HG03095 (cell line): ENCODE measurements around the gene SSUH2.

Experiments
- ATAC-seq: cut with Tn5 transposase; IDR thresholded peaks from one replicate; pipeline ENCODE4 v1.9.1; 2021; ENCODE audit warnings: moderate library complexity; ENCODE audit not compliant: unreplicated experiment

SSUH2 gene

DNA sequence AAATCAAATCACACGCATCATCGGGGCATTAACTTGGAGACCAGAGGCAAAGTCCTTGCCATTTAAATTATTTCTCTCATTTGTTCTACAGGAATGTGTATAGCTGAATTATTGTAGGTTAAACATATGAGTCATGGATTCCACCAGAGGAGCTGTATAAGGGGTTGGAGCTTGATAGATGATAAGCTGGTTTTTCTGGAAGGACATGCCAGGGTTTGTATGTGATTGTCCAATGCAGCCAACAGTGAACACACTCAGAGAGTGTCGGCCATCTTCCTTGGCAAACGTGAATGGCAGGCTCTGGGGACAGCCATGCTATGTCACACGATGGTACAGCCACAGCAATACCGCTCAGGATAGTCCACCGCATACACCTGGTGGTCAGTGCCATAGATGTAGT is 25.1 kb downstream of the SSUH2 start:
- ATAC-seq: no peak

- no peak for ATAC-seq
Observed at GRCh38 chr3:8618950-8619349, 25.6 kb downstream of the SSUH2 start.

DNA sequence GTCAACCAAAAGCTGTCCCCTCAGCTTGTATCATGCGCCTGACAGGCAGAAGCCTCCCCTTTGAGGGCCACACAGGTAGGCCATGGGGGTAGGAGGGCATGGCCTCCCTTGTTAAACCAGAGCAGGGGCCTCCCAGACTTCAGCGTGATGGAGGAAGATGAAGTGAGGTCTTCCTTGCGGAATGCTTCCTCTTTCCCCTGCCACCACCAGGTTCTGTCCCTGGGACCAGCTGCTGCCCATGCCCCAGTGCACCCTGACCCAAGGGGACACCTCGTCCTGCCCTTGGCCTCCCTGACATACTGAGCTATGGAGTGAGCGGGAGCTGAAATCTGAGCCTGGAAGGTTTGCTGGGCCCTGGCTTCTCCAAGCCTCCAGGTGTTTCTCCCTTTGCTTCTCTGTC is 26.7 kb downstream of the SSUH2 start:
- ATAC-seq: no peak

DNA sequence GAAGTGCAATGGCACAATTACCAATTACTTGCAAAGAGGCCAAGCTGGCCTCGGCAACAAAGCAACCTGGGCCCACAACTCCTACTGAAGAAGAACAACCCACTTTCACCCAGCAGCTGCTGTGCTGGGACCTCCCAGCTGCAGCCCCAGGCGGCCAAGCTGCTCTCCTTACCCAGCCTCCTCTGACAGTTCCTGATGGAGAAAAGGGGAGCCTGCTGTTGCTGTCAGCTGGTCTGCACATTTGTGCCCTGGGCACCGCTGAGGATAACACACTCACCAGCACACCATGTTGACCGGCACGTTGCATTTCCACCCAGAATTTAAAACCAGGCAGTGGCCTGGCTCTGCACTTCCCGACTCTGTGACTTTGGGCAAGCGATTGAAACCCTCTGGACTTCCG is 33.6 kb downstream of the SSUH2 start:
- no peak for ATAC-seq

DNA sequence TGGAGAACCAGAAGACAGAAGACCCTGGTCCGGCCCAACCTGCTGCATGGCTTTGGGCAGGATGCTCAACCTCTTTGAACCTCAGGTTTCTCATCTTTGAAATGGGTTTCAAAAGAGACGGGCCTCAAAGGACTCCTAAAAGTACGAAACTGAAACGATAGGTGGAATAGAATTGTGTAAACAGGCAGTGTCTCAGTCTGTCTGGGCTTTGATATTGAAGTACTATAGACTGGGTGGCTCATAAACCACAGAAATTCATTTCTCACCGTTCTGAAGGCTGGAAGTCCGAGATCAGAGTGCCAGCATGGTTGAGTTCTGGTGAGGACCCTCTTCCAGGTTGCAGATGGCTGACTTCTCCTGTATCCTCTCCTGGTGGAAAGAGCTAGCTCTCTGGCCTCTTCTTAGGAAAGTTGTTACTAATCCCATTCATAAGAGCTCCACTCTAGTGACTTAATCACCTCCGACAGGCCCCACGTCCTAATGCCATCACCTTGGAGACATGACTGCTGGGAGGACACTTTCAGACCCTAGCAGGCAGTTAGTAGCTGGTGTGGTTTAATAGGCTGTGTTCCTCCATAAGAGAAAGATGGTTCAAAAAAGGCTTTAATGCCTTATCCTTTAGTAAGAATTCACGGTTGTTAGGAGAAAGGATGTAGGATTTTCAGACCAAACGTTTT is 35.7 kb downstream of the SSUH2 start:
- ATAC-seq: no peak

- ATAC-seq: no peak
Observed at GRCh38 chr3:8608041-8608790, 36.4 kb downstream of the SSUH2 start.

DNA sequence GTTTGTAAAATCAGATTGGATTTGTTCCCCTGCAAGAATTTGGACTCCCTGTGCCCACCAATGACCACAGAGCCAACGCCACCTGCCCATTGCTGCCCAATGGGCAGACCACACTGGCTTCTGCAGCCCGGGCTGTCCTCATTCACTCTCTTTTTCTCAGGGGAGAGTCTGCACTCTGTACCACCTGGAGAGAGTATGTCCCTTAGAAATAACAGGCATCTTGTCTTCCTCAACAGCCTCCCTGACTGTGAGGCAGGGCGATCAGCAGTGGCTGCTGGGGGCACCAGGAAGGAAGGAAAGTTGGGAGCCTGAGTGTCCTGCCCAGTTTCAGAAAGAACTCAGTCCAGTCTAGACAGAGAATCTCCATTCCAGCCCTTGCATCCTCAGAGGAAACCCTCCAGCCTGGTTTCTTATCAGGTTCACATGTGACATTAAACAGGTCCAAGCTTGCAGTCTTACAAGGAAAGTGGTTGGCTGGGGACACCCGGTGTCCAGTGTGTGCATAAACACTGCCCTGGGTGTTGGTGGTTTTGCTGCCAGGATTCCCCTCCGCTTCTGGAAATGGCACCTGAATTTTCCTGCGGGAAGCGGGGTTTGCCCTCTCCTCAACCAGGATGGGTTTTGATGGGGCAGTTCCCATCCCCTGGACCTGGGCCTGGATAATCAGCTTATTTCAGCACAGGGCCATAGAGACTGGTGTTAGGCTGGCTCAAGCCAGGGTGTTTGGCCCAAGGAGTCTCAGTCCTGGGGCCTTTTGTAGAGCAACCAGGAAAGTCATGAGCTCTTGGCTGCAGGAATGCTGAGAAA is 37.2 kb downstream of the SSUH2 start:
- no peak for ATAC-seq

- no peak for ATAC-seq
Observed at GRCh38 chr3:8606701-8607231, 37.8 kb downstream of the SSUH2 start.

DNA sequence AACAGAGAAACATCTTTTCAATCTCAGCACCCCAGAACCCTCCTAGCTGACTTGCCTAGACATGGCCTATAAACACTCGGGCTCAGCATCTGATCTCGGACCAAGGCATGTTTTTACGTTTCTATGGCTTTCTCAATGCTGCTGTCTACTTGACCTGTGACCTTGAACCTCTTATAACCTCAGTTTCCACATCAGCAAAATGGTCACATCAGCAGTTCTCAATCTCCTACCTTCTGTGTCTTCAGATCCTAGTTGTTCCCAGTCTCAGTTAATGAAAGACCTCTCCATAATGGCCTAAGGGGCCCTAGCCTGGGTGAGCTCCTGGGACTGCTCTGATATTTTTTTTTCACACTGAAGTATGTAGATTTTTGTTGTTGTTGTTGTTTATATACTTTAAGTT is 39.6 kb downstream of the SSUH2 start:
- no peak for ATAC-seq

DNA sequence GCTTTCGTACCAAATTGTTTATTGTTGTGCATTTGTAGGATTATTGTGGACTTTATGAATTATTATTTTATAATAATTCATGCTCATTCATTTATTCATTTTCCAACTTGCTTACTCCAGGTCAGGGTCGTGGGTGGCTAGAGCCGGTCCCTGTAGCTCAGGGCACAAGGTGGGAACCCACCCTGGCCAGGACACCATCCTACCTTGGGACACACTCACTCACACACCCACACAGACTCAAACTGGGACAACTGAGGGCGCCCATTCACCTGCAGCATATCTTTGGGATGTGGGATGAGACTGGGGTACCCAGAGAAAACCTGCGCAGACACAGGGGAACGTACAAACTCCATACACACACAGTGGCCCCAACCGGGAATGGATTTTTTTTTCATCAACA is 40.6 kb downstream of the SSUH2 start:
- ATAC-seq: no peak

DNA sequence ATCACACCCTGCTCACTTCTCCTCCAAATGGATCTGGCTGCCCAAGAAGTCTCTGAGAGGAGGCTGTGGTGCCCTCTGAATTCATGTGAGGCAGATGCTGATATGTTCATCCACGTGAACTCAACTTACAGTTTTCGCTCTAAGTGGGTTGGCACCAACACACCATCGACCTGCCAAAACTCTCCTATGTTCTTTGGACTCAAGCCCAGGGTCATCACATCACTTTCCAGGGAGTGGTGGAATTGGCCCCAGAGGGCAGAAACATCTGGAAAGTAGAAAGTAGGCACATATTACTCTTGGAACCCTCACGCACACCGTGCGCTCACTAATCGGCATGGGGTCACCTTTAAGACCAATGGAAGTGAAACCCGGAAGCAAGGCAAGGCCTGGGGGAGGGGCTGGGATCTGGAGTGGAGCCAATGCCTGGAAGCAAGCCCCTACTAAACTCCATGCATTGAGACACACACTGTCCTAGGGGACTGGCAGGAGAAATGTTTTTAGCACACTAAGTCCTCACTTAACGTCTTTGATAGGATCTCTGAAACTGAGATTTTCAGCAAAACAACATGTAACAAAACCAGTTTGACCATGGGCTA is 41.4 kb downstream of the SSUH2 start:
- no peak for ATAC-seq

DNA sequence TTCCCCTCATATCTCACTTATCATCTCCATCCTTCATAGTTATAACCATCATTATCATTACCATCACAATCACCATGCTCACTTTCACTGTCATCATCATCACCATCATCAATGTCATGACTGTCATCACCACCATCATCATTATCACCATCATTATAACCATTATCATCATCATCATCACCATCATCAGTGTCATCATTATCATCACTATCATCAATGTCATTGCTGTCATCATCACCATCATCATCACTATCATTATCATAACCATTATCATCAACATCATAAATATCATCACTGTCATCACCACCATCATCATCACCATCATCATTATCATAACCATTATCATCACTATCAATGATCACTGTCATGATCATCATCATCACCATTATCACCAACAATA is 44.1 kb downstream of the SSUH2 start:
- ATAC-seq: no peak

DNA sequence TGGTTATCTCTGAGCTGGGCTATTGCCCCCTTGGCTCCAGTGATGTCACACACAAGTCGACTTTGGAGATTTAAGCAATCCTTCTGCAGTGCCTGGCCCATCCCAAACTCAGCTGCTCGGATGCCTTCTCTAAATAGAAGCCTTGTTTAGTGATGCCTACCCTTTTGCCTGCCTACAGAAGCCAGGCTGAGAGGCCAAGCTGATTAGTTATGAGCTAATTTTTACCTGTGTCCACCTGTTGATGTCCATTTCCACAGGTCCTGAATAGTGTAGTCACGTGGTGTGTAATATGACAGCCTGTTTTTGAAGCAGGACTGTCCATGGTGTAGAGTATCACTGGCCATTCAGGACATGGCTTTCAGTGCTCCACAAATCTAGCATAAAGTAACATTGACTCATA is 45.5 kb downstream of the SSUH2 start:
- ATAC-seq: no peak

- ATAC-seq: no peak
Observed at GRCh38 chr3:8597219-8597853, 47.3 kb downstream of the SSUH2 start.

DNA sequence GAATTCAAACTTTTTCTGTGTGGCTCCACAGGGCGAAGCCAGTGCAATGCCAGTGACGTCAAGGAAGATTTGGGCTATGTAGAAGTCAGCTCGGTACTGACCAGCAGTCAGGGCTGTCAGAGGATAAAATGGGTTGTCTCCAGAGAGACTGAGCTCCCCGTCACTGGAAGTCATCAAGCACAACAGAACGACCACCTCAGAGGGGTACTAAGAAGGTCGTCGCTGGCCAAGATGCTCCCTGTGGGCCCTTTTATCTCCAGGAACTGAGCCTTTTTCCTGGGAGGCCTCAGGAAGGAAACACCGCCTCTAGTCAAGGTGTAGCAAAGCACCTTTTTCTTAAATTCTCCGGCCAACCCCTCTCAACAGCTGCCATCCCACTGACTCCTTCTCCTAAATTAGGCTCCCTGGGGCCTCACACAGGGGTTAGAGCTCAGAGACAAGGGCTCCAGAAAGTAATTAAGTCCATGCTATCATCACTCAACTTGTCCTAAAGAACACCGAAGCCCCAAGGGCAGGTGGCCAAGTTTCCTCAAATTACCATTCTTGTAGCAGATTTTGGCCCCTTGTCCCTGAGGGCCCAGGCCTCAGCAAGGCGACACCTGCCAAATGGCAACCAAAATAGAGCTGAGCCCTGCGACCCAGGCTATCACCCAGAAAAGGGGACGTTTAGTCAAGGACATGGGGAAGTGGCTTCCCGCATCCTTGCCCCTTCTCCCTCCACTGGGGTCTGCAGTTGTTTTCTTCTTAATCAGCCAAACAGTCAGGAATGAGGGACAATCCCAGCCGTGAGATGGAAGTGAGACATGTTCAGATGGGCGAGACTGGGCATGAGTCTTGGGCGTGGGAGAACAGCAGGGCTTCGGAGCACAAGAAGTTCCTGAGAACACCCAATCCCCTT is 48.0 kb downstream of the SSUH2 start:
- ATAC-seq: no peak

DNA sequence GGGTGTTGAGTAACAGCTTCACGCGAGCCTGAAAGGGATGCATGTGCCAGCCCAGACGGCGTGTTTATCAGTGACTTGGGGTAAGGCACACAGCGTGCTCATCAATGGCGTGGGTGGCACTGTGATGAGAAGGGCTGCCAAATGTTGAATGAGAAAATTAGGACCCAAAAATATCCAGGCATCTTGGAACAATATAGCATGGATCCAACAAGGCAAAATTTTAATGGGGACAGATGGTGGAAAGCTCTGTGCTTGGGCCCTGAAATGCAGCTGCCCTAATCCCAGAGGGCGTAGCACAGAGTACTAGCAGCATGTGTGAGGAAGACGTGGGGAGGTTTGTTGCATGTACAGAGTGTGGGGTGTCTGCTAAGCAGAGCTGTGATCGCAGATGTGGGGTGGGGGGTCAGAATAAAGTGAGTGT is 48.9 kb downstream of the SSUH2 start:
- ATAC-seq: no peak

- no peak for ATAC-seq
Observed at GRCh38 chr3:8595252-8595651, 49.3 kb downstream of the SSUH2 start.

- ATAC-seq: no peak
Observed at GRCh38 chr3:8593021-8593827, 51.4 kb downstream of the SSUH2 start.
